ENCODE data around the gene SLC38A3. TPM values are rescaled to one million over a fixed set of nuclear protein-coding genes. Genes with fewer than 3 reads are reported as not detected.

SLC38A3 gene
- total and polyA plus RNA-seq, 9 of the 15 experiments (the other 6 are each of a cell fraction or from before 2014, with no cell fraction given) = 0.09 to 0.38 (median 0.16) TPM; not detected in 6

GRCh38 chr3:50260027-50260941 lies 55.2 kb downstream of the SLC38A3 start (continued):
- no peak for TF ChIP-seq PBX2 (CRISPR knock-in tag; IDR thresholded peaks at IDR 0.05; ENCODE audit: low read depth)
- TF ChIP-seq PBX2 (tag; conservative IDR thresholded peaks at IDR 0.05; ENCODE audit: low read depth) = no peak
- TF ChIP-seq, protein P1, sequence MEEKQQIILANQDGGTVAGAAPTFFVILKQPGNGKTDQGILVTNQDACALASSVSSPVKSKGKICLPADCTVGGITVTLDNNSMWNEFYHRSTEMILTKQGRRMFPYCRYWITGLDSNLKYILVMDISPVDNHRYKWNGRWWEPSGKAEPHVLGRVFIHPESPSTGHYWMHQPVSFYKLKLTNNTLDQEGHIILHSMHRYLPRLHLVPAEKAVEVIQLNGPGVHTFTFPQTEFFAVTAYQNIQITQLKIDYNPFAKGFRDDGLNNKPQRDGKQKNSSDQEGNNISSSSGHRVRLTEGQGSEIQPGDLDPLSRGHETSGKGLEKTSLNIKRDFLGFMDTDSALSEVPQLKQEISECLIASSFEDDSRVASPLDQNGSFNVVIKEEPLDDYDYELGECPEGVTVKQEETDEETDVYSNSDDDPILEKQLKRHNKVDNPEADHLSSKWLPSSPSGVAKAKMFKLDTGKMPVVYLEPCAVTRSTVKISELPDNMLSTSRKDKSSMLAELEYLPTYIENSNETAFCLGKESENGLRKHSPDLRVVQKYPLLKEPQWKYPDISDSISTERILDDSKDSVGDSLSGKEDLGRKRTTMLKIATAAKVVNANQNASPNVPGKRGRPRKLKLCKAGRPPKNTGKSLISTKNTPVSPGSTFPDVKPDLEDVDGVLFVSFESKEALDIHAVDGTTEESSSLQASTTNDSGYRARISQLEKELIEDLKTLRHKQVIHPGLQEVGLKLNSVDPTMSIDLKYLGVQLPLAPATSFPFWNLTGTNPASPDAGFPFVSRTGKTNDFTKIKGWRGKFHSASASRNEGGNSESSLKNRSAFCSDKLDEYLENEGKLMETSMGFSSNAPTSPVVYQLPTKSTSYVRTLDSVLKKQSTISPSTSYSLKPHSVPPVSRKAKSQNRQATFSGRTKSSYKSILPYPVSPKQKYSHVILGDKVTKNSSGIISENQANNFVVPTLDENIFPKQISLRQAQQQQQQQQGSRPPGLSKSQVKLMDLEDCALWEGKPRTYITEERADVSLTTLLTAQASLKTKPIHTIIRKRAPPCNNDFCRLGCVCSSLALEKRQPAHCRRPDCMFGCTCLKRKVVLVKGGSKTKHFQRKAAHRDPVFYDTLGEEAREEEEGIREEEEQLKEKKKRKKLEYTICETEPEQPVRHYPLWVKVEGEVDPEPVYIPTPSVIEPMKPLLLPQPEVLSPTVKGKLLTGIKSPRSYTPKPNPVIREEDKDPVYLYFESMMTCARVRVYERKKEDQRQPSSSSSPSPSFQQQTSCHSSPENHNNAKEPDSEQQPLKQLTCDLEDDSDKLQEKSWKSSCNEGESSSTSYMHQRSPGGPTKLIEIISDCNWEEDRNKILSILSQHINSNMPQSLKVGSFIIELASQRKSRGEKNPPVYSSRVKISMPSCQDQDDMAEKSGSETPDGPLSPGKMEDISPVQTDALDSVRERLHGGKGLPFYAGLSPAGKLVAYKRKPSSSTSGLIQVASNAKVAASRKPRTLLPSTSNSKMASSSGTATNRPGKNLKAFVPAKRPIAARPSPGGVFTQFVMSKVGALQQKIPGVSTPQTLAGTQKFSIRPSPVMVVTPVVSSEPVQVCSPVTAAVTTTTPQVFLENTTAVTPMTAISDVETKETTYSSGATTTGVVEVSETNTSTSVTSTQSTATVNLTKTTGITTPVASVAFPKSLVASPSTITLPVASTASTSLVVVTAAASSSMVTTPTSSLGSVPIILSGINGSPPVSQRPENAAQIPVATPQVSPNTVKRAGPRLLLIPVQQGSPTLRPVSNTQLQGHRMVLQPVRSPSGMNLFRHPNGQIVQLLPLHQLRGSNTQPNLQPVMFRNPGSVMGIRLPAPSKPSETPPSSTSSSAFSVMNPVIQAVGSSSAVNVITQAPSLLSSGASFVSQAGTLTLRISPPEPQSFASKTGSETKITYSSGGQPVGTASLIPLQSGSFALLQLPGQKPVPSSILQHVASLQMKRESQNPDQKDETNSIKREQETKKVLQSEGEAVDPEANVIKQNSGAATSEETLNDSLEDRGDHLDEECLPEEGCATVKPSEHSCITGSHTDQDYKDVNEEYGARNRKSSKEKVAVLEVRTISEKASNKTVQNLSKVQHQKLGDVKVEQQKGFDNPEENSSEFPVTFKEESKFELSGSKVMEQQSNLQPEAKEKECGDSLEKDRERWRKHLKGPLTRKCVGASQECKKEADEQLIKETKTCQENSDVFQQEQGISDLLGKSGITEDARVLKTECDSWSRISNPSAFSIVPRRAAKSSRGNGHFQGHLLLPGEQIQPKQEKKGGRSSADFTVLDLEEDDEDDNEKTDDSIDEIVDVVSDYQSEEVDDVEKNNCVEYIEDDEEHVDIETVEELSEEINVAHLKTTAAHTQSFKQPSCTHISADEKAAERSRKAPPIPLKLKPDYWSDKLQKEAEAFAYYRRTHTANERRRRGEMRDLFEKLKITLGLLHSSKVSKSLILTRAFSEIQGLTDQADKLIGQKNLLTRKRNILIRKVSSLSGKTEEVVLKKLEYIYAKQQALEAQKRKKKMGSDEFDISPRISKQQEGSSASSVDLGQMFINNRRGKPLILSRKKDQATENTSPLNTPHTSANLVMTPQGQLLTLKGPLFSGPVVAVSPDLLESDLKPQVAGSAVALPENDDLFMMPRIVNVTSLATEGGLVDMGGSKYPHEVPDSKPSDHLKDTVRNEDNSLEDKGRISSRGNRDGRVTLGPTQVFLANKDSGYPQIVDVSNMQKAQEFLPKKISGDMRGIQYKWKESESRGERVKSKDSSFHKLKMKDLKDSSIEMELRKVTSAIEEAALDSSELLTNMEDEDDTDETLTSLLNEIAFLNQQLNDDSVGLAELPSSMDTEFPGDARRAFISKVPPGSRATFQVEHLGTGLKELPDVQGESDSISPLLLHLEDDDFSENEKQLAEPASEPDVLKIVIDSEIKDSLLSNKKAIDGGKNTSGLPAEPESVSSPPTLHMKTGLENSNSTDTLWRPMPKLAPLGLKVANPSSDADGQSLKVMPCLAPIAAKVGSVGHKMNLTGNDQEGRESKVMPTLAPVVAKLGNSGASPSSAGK (IDR thresholded peaks at IDR 0.05) = no peak
- no peak for TF ChIP-seq ZNF121 (CRISPR knock-in tag; conservative IDR thresholded peaks at IDR 0.05)
- TF ChIP-seq CEBPG (CRISPR knock-in tag; IDR thresholded peaks at IDR 0.05) = no peak
- TF ChIP-seq CEBPG (tag; conservative IDR thresholded peaks at IDR 0.05 in 1 of 2, IDR thresholded peaks at IDR 0.05 in 1 of 2) = no peak
- no peak for TF ChIP-seq MCM7 (IDR thresholded peaks at IDR 0.05)
- no peak for TF ChIP-seq TAF7 (tag; IDR thresholded peaks at IDR 0.05)
- TF ChIP-seq ELF4 (CRISPR knock-in tag; IDR thresholded peaks at IDR 0.05) = no peak
- TF ChIP-seq SPI1 (IDR thresholded peaks at IDR 0.05; ENCODE audit: borderline replicate concordance, low read depth, low read length) = no peak
- no peak for TF ChIP-seq ZNF445 (CRISPR knock-in tag; IDR thresholded peaks at IDR 0.05; ENCODE audit: low read depth)
- no peak for TF ChIP-seq ZNF3 (CRISPR knock-in tag; IDR thresholded peaks at IDR 0.05)
- TF ChIP-seq POLR2B (IDR thresholded peaks at IDR 0.05; ENCODE audit: low read depth, partially characterized antibody) = no peak
- no peak for TF ChIP-seq NUFIP1 (IDR thresholded peaks at IDR 0.05; ENCODE audit: partially characterized antibody)

Measured in K562 (cell line).